ENCODE results near the gene COL26A1. TPM values are rescaled to one million over a fixed set of nuclear protein-coding genes. Genes with fewer than 3 reads are reported as not detected.
"Not testable (repeated sequence)": the region's sequence is repeated elsewhere in the genome, so short reads cannot be mapped to it uniquely, and the experiment has no call there.

The COL26A1 gene
- total RNA-seq, 1 experiment from 2014 or later, result not detected

GRCh38 chr7:101560856-101561255, 198.2 kb downstream of the COL26A1 start:
- no peak for TF ChIP-seq CTCF (conservative IDR thresholded peaks at IDR 0.05; ENCODE audit: low read depth, low read length)
- no peak for TF ChIP-seq EZH2phosphoT487 (IDR thresholded peaks at IDR 0.05; ENCODE audit: borderline replicate concordance, low read length)
- no peak for TF ChIP-seq EZH2 (IDR thresholded peaks at IDR 0.05; ENCODE audit: low read length, unreplicated experiment)
- Histone ChIP-seq H3K4me3 (ENCODE audit: low read length) (no peak overlapping the region), H3K4me1 (ENCODE audit: insufficient read depth, low read length) (no peaks in the 10 kb centered on the region), H3K9ac (ENCODE audit: low read length) (no peak overlapping the region), H3K27me3 (ENCODE audit: low read length) (no peaks in the 10 kb centered on the region), H3K79me2 (ENCODE audit: low read length) (no peaks in the 10 kb centered on the region), H3F3A (ENCODE audit: low read length, unreplicated experiment) (no peaks in the 10 kb centered on the region), H3K9me2 (replicated peaks; ENCODE audit: low read length) (no peaks in the 10 kb centered on the region), H3K9me3 (ENCODE audit: low read length) (no peaks in the 10 kb centered on the region), H3K4me2 (ENCODE audit: low read length) (no peak overlapping the region), H3K36me3 (ENCODE audit: low read depth, low read length) (no peaks in the 10 kb centered on the region), H4K20me1 (ENCODE audit: low read length) (no peaks in the 10 kb centered on the region), H2AFZ (ENCODE audit: low read length) (no peak overlapping the region), H3K27ac (ENCODE audit: low read length) (no peak overlapping the region)
- ATAC-seq (no peak), DNase-seq (no peak)
- BruUV-seq (replicated peaks), result no TSS peak
- CTCF ChIA-PET, result interaction anchor here (0.6 kb wide), 1 partner anchor 454 kb away, joined by 15 read pairs; no protein-coding TSS in a partner anchor
- POLR2A ChIA-PET (ENCODE audit: unreplicated experiment), result no interaction called here
- intact Hi-C loops (cut with micrococcal nuclease), result no loop called here

- DNase-seq; H3K9ac ChIP-seq (ENCODE audit: low read length); H3K27ac ChIP-seq (ENCODE audit: low read length); H2AFZ ChIP-seq (ENCODE audit: low read length); H3K9me2 ChIP-seq (replicated peaks; ENCODE audit: low read length); intact Hi-C loops (cut with micrococcal nuclease); H3K79me2 ChIP-seq (ENCODE audit: low read length); CTCF ChIA-PET; H3K9me3 ChIP-seq (ENCODE audit: low read length); H4K20me1 ChIP-seq (ENCODE audit: low read length); ATAC-seq; H3F3A ChIP-seq (ENCODE audit: low read length, unreplicated experiment); H3K4me2 ChIP-seq (ENCODE audit: low read length); H3K36me3 ChIP-seq (ENCODE audit: low read depth, low read length); BruUV-seq (replicated peaks); POLR2A ChIA-PET (ENCODE audit: unreplicated experiment); H3K4me1 ChIP-seq (ENCODE audit: insufficient read depth, low read length); H3K27me3 ChIP-seq (ENCODE audit: low read length); H3K4me3 ChIP-seq (ENCODE audit: low read length): not testable (repeated sequence)
Measured at GRCh38 chr7:101561293-101561692, 198.6 kb downstream of the COL26A1 start.

- H3K4me2 ChIP-seq (ENCODE audit: low read length), result no peak overlapping the region
- BruUV-seq (replicated peaks), result no TSS peak
- ChIA-PET POLR2A (ENCODE audit: unreplicated experiment) (no interaction called here), CTCF (no interaction called here)
- no peaks in the 10 kb centered on the region for H4K20me1 ChIP-seq (ENCODE audit: low read length)
- H3K4me1 ChIP-seq (ENCODE audit: insufficient read depth, low read length), result no peaks in the 10 kb centered on the region
- H3K27me3 ChIP-seq (ENCODE audit: low read length), result no peaks in the 10 kb centered on the region
- intact Hi-C loops (cut with micrococcal nuclease), result no loop called here
- H3K79me2 ChIP-seq (ENCODE audit: low read length), result no peaks in the 10 kb centered on the region
- no peaks in the 10 kb centered on the region for H3K9me2 ChIP-seq (replicated peaks; ENCODE audit: low read length)
- H3K9ac ChIP-seq (ENCODE audit: low read length), result no peak overlapping the region
- H3K27ac ChIP-seq (ENCODE audit: low read length), result no peak overlapping the region
- no peaks in the 10 kb centered on the region for H3F3A ChIP-seq (ENCODE audit: low read length, unreplicated experiment)
- H2AFZ ChIP-seq (ENCODE audit: low read length), result no peak overlapping the region
- no peak for DNase-seq
- no peak overlapping the region for H3K4me3 ChIP-seq (ENCODE audit: low read length)
- ATAC-seq, result no peak
- H3K36me3 ChIP-seq (ENCODE audit: low read depth, low read length), result no peaks in the 10 kb centered on the region
- TF ChIP-seq EZH2 (IDR thresholded peaks at IDR 0.05; ENCODE audit: low read length, unreplicated experiment), result no peak
- H3K9me3 ChIP-seq (ENCODE audit: low read length), result no peaks in the 10 kb centered on the region
Measured at GRCh38 chr7:101562531-101563197, 200.0 kb downstream of the COL26A1 start.

Data from PC-3 (cell line).